GM19099 (cell line): Measurements from ENCODE around the gene SLC17A2.

ENCODE experiments used
- POLR2A ChIP-seq: IDR thresholded peaks from 3 replicates; pipeline ENCODE4 v1.6.1; 2011; ENCODE audit warnings: low read depth; ENCODE audit not compliant: insufficient read length; ENCODE audit errors: extremely low read depth

SLC17A2 gene

GRCh38 chr6:25930532-25931410, at the start of gene SLC17A2:
SLC17A2 (minus strand) TSS chr6:25930691; CDS start chr6:25925796, 4,895 bp downstream.
- no peak for TF ChIP-seq POLR2A

DNA sequence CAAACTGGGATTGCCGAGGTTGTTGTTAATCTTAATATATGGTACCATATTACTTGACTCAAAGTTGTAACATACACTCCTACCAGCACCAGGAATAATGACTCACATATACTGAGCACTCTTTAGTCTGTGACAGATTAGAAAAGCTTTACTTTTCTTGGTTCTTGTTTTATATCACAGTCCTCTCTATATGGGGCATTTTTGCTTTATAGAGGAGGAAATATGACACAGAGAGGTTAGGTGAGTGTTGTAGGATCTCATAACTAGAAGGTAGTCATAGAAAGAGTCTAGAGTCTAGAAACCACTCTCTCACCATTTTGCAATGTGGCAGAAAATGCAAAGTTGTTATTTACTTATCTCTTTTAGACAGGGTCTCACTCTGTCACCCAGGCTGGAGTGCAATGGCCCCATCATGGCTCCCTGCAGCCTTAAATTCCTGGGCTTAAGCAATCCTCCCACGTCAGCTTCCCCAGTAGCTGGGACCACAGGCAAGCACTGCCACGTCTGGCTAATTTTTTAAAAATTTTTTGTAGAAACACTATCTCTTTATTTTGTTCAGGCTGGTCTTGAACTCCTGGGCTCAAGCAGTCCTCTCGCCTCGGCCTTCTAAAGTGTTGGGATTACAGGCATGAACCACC, 45.6 kb upstream of the SLC17A2 start:
- no peak for TF ChIP-seq POLR2A

DNA sequence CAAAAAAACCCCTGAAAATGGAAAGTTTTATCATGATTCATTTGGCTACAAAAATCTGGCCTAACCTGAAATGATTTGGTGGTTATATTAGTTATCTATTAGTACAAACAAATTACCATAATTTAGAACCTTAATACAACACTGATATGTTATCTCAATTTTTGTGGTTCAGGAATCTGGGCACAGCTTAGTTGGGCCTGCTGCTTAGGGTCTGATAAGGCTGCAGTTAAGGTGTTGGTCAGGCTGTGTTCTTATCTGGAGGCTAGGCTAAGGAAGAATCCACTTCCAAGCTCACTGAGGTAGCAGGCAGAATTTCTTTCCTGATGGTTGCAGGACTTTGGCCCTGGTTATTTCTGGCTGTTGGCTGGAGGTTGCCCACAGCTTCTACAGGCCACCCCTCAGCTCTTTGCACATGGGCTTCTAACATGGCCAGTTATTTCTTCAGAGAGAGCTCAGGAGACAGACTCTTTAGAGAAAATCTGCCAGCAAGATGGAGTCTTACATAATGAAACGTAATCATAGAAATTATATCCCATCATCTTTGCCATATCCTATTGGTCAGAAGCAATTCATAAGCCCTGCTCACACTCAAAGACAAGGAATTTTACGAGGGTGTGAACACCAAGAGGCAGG, 43.5 kb upstream of the SLC17A2 start:
- TF ChIP-seq POLR2A: no peak

- no peak for TF ChIP-seq POLR2A
Observed at GRCh38 chr6:25972902-25973301, 42.4 kb upstream of the SLC17A2 start.

DNA sequence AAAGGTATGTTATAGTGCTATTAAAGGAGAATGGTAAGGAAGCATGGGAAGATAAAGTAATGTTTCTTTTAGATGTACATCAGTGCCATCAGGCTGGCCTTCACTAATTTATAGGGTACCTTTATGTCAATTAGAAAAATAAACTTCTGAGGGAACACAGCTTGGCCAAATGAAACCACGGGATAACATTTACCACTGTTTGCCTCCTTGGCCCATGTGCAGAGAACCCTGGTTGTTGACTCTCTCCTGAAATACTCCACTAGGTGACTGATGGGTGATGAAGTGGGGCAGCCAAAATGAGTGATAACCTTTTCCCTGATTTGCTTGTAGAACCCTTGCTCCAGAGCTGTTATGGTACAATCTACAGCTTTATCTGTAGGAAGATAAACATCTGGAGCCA, 41.6 kb upstream of the SLC17A2 start:
- no peak for TF ChIP-seq POLR2A

GRCh38 chr6:25971187-25971821, 40.8 kb upstream of the SLC17A2 start:
- TF ChIP-seq POLR2A: no peak

GRCh38 chr6:25968769-25969168, 38.3 kb upstream of the SLC17A2 start:
- no peak for TF ChIP-seq POLR2A

DNA sequence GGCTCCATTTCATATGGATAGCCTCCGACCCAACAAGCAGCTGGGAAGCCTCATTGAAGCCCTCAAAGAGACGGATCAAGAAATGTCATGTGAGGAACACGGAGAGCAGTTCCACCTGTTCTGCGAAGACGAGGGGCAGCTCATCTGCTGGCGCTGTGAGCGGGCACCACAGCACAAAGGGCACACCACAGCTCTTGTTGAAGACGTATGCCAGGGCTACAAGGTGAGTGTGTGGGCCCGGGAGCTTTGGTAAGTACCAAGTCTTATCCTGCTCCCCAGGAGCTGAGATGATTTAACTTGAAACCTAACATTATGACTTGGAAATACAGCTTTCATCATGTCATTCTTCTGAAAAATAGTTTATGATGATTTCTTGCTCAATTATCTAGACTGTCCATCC, 36.2 kb upstream of the SLC17A2 start:
- TF ChIP-seq POLR2A: no peak

- TF ChIP-seq POLR2A: no peak
Observed at GRCh38 chr6:25965058-25965457, 34.6 kb upstream of the SLC17A2 start.

GRCh38 chr6:25963426-25964123, 33.1 kb upstream of the SLC17A2 start:
- no peak for TF ChIP-seq POLR2A

- TF ChIP-seq POLR2A: peak; percentile 92
Observed at GRCh38 chr6:25962149-25963127, 31.9 kb upstream of the SLC17A2 start, which contains the start of gene TRIM38. TRIM38 (plus strand) TSS chr6:25962802; CDS start chr6:25966523, 3,721 bp downstream.

DNA sequence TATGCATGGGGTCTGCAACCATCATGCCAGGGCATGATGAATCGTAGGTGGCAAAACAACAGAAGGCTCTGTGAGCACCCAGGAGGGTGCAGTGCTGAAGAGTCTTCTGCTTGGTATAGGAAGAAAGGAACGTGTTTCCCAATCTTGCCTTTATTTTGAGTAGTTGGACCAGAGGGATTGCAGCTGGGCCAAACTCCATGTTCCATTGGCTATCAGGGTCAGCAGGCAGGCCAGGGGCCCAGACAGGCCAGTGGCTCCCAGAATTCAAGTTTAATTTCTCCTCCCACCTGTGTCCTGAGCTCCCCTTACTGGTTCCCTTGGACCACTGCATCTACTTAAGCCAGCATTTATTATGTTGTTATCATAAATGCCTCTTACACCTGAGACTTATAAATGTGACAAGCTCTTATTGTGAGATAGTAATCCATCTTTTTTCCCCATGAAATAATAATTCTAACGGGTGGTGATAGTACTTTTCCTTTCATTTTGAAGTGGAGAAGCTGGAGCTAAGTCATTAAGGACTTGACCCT, 31.2 kb upstream of the SLC17A2 start:
- no peak for TF ChIP-seq POLR2A

GRCh38 chr6:25960734-25961133, 30.2 kb upstream of the SLC17A2 start:
- no peak for TF ChIP-seq POLR2A
